Stimulated activated naive CD8-positive, alpha-beta T cell treated with anti-CD3 and anti-CD28 coated beads, Interleukin-15, Interleukin-2, amounts not matched to agents 100 ng/mL and 50 ng/mL, for 24 hours (primary cell): ENCODE measurements around the gene FRMPD4.

ENCODE experiments used
- H3K27ac Mint-ChIP-seq: one replicate; pipeline ENCODE4 v1.8.0; 2021; ENCODE audit warnings: mild to moderate bottlenecking, mixed read lengths
- H3K27me3 Mint-ChIP-seq: one replicate; pipeline ENCODE4 v1.8.0; 2021; ENCODE audit warnings: mixed read lengths
- H3K36me3 Mint-ChIP-seq: one replicate; pipeline ENCODE4 v1.8.0; 2021; ENCODE audit warnings: low read depth, mixed read lengths
- H3K4me1 Mint-ChIP-seq: one replicate; pipeline ENCODE4 v1.8.0; 2021; ENCODE audit warnings: low read depth, mixed read lengths
- H3K4me3 Mint-ChIP-seq: one replicate; pipeline ENCODE4 v1.8.0; 2021; ENCODE audit warnings: mild to moderate bottlenecking, mixed read lengths
- H3K9me3 Mint-ChIP-seq: one replicate; pipeline ENCODE4 v1.8.0; 2021; ENCODE audit warnings: mixed read lengths

The FRMPD4 gene

DNA sequence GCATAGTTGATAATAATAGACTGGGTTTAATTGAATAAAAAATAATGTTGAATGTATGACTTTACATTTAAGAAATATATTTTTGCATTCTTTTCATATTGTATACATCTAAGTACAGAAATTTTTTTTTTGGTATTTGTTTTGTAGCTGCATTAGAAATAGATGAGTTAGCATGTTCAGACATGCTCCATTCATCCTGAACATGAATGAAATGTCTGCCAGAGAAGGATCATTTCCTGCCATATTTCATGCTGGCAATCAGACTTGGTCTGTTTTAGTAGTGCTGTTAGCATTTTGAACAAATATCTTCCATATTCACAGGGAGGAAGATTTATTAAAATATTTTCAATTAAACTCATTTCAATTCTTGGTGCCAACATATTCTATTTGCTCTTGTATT is 98.9 kb downstream of the FRMPD4 start:
- Mint-ChIP-seq H3K9me3 (no peaks in the 10 kb centered on the region), H3K27me3 (no peaks in the 10 kb centered on the region), H3K27ac (no peak overlapping the region), H3K4me3 (no peak overlapping the region), H3K4me1 (no peaks in the 10 kb centered on the region), H3K36me3 (no peaks in the 10 kb centered on the region)

DNA sequence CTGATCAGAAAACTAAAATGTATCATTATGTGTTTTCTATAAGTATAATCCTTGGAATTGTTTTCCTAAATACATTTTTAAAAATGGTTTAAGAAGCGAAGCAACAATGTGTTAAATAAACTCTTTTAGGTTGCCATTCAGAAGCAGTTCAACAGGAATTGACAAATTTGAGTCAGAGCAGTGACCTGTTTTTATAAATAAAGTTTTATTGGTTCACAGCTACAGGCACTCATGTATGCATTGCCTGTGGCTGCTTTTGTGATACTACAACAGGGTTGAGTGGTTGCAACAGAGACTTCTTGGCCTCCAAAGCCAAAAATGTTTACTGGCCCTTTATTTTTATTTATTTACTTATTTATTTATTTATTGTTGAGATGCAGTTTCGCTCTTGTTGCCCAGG is 99.5 kb downstream of the FRMPD4 start:
- Mint-ChIP-seq H3K4me1 (no peaks in the 10 kb centered on the region), H3K4me3 (no peak overlapping the region), H3K27me3 (no peaks in the 10 kb centered on the region), H3K9me3 (no peaks in the 10 kb centered on the region), H3K36me3 (no peaks in the 10 kb centered on the region), H3K27ac (no peak overlapping the region)

DNA sequence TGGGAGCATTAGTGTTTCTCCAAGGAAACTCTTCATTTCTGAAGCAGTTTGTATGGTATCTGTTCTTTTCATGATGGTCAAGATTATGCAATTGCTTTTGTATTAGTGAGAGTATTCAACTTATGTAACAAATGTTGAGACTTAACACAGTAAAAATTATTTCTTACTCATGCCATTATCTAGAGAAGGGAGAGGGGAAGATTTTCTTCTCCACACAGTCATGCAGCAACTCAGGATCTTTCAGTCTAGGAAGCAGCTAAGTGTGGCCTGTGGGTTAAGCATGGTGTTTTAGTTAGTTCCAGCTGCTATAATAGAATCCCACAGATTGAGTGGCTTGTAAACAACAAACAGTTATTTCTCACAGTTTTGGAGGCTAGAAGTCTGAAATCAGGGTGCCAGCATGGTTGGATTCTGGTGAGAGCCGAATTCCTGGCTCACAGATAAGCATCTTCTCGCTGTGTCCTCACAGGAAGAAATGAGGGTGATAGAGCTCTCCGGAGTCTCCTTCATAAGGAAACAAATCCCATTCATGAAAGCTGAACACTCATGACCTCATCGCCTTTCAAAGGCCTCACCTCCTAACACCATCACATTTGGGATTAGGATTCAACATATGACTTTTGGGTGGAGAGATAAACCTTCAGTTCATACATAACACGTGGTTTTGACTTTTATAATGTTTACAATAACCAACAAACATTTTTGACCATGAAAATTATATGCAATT is 101.2 kb downstream of the FRMPD4 start:
- Mint-ChIP-seq H3K27ac (no peak overlapping the region), H3K4me3 (no peak overlapping the region), H3K4me1 (no peaks in the 10 kb centered on the region), H3K36me3 (no peaks in the 10 kb centered on the region), H3K9me3 (no peaks in the 10 kb centered on the region), H3K27me3 (no peaks in the 10 kb centered on the region)

DNA sequence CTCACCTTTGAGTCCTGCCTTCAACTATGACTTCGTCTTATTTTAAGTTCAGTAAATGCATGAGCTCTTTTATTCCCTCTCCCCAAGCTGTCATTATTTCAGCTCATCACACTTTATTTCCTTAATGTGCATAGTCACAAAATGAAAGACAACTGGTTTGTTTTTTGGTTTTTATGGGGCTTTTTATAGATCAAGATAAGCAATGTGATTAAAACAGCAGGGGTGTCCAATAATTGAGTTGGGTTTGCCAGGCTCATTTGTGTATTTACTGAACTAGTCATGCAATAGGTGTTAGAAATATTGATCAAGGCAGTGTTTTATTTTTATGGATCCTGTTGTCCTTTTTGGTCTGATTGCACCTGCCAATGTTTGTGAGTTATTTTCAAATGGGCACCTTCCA is 102.2 kb downstream of the FRMPD4 start:
- no peak overlapping the region for H3K27ac Mint-ChIP-seq
- no peaks in the 10 kb centered on the region for H3K4me1 Mint-ChIP-seq
- H3K9me3 Mint-ChIP-seq, result no peaks in the 10 kb centered on the region

DNA sequence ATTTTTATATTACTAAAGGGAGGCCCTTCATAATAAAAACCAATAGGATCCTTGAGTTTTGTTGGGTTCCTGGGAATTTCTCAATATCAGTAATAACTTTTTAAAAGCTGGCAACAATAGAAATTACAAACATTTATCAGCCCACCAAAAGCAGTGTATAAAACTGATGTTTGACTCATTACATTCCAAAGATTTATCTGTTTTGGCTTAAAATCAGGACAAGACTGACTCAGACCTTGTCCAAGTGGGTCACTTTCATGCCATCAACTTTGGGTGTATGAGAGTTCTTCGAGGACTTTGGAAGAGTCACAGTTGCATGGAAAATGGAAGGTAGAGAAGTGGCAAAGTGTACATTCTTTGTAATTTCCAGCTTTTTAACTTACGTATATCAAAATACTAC is 102.8 kb downstream of the FRMPD4 start:
- Mint-ChIP-seq H3K27me3 (no peaks in the 10 kb centered on the region), H3K9me3 (no peaks in the 10 kb centered on the region), H3K4me1 (no peaks in the 10 kb centered on the region), H3K36me3 (no peaks in the 10 kb centered on the region), H3K4me3 (no peak overlapping the region), H3K27ac (no peak overlapping the region)

More for the DNA sequence above, 102.2 kb downstream of the FRMPD4 start:
- no peaks in the 10 kb centered on the region for H3K27me3 Mint-ChIP-seq
- H3K36me3 Mint-ChIP-seq, result no peaks in the 10 kb centered on the region
- no peak overlapping the region for H3K4me3 Mint-ChIP-seq

DNA sequence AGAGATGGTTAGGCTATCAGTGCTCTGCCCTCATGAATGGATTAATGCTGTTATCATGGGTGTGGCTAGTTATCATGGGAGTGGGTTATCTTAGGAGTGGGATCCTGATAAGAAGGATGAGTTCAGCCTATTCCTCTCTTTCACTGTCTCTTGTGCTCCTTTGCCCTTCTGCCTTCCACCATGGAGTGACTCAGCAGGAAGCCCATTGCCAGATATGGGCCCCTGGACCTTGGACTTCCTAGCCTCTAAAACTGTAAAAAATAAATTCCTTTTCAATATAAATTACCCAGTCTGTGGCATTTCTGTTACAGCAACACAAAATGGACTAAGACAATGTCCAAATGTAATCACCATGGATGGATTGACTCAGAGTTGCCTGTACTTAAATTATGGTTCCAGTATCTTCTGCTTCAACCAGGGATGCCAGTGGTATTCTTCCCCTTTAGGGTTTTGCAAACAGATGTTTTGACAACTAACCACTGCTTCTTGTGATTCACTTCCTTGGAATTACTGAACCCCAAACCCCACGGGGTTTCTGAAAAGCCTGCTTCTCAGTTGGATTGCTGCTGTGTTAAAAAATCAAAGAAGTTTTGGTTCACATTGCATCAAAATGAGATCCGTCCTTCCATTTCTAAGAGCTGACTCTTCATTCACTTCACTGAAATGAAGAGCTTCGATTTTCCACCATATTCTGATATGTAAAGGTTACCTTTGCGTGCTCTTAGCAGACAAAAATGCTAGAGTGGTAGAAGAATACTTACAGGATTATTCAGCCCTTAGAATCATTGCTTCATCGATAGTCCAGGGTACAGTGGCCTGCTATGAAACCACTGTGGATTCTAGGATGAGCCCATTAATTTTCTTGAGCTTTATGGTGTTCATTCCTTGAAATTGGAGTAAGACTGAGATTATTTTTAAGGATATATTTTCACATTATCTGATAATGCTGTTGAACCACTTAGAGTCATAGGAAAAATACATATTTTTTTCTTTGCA is 107.7 kb downstream of the FRMPD4 start:
- Mint-ChIP-seq H3K4me1 (no peaks in the 10 kb centered on the region), H3K27ac (no peak overlapping the region), H3K27me3 (no peaks in the 10 kb centered on the region), H3K4me3 (no peak overlapping the region), H3K36me3 (no peaks in the 10 kb centered on the region), H3K9me3 (no peaks in the 10 kb centered on the region)

DNA sequence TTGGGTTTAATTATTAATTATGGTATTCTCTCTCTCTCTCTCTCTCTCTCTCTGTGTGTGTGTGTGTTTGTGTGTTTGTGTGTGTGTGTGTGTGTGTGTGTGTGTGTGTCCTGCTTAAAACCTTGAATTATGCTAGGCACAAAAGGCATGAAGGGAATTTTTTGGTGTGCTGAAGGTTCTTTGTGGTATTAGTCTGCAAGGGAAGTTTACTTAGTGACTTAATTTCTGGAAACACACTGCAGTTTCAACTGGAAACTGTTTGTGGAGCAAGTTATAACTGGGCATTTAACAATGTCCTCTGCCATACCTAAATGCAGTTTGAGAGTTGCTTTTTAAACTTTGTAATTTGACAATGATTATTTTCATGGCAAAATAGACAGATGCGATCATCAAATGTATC is 111.7 kb downstream of the FRMPD4 start:
- Mint-ChIP-seq H3K4me1 (no peaks in the 10 kb centered on the region), H3K27me3 (no peaks in the 10 kb centered on the region), H3K27ac (no peak overlapping the region), H3K4me3 (no peak overlapping the region), H3K9me3 (no peaks in the 10 kb centered on the region), H3K36me3 (no peaks in the 10 kb centered on the region)

DNA sequence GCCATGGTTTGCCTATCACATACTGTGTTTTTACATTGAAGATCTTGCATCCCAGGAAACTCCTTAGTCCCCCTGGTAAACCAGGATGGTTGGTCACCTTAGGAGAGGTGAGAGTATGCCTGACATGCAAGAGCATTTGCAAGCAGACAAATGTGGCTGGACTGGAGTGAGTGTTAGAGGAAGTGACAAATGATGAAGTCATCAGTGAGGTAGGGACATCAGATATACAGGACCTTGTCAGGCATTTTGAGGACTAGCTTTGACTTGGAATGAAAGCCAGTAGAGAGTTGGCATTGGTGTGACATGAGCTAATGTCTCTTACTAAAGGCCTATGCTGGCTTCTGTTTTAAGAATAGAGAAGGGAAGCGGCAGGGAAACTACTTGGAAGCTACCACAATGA is 124.9 kb downstream of the FRMPD4 start:
- no peaks in the 10 kb centered on the region for H3K4me1 Mint-ChIP-seq
- no peak overlapping the region for H3K27ac Mint-ChIP-seq
- H3K36me3 Mint-ChIP-seq, result no peaks in the 10 kb centered on the region
- no peak overlapping the region for H3K4me3 Mint-ChIP-seq
- H3K27me3 Mint-ChIP-seq, result no peaks in the 10 kb centered on the region
- no peaks in the 10 kb centered on the region for H3K9me3 Mint-ChIP-seq

DNA sequence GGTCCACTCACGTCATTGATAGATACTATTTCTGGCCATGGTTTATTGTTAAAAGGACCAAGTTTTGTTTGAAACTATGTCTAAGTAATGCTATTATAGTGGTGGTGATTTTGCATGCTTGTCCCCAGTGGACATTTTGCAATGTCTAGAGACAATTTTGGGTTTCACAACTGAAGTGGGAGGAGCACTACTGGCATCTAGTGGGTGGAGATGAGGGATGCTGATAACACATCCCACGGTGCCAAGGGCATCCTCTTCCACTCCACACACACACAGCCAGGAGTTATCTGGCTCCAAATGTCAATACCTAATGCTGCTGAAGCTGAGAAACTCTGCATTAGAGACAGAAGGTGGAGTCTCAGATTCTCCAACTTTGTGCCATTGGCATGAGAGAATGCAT is 131.2 kb downstream of the FRMPD4 start:
- no peak overlapping the region for H3K4me3 Mint-ChIP-seq
- no peaks in the 10 kb centered on the region for H3K36me3 Mint-ChIP-seq
- H3K9me3 Mint-ChIP-seq, result no peaks in the 10 kb centered on the region
- H3K27me3 Mint-ChIP-seq, result no peaks in the 10 kb centered on the region
- H3K4me1 Mint-ChIP-seq, result no peaks in the 10 kb centered on the region
- H3K27ac Mint-ChIP-seq, result no peak overlapping the region

DNA sequence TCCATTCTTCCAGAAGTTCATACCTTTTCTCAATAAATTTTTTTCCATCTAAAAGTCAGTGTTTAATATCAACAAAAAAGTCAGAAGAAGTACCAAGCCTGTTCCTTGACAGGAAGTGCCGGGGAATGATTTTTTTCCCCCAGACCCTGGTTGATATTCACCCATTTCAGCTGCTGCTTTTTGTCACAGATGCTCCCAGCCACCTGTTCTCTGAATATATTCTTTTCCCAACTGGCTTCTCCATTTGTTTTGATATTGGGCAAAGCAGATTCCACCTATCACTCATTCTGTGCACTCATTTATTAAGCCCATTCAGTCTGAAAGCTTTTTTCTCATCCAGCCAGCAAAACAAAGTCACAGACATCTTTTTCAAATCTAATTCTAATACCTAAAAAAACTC is 139.9 kb downstream of the FRMPD4 start:
- no peak overlapping the region for H3K27ac Mint-ChIP-seq
- H3K4me1 Mint-ChIP-seq, result no peaks in the 10 kb centered on the region
- H3K9me3 Mint-ChIP-seq, result no peaks in the 10 kb centered on the region
- H3K4me3 Mint-ChIP-seq, result no peak overlapping the region
- no peaks in the 10 kb centered on the region for H3K36me3 Mint-ChIP-seq
- H3K27me3 Mint-ChIP-seq, result no peaks in the 10 kb centered on the region

DNA sequence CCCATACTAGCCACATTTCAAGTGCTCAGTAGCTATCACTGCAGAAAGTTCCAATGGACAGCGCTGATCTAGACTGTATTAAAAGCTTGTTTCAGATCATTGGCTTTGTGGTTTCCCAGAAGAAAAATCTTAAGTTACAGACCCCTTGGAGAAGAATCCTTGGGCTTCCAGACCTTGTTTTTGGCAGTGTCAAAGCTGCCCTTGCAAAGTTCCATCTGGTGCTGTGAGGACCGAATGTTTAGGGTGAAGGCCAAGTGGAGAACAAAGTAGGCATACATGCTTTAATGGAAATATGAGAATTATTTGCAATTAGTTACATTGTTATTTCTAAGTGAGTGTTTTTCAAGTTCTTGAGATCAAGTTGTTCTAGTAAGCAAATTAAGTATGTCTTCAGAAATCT is 144.7 kb downstream of the FRMPD4 start:
- no peaks in the 10 kb centered on the region for H3K36me3 Mint-ChIP-seq

DNA sequence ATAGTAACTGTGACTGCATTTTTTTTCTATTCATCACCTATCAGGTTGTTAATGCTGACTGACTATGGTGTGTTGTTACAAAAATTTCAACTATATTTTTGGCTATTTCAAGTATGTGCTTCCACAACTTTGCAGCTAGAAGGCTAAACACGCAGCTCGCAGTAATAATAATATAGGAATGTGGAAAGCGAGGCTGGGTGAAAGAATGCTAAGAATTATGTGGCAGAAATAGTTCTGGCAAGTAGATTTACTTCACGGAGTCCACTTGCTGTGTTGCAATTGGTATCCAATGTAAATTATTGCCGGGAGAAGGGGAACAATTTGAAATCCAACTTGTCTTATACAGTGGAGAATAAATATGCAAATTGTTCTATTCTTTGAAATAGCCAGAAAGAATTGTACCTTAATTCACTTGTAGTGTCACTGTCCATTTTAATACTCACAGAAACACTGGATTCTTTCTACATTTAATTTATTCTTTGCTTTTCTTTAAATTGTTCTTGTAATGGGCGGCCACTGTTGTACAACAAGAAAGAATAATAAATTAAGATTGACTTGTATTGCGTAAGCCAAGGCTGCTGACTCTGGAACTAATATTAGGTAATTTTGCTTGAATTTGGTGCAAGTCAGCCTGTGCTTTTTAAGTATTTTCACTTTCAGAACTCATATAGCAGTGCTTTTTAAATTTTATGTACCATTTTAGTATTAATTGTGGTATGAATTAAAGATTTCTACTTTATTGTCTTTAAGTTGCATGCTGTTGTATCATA is 154.9 kb downstream of the FRMPD4 start:
- Mint-ChIP-seq H3K9me3 (no peaks in the 10 kb centered on the region), H3K4me1 (no peaks in the 10 kb centered on the region), H3K27ac (no peak overlapping the region), H3K27me3 (peaks cover 9% of the 10 kb centered on the region), H3K4me3 (no peak overlapping the region), H3K36me3 (no peaks in the 10 kb centered on the region)

More for the DNA sequence above, 144.7 kb downstream of the FRMPD4 start:
- Mint-ChIP-seq H3K27ac (no peak overlapping the region), H3K9me3 (no peaks in the 10 kb centered on the region), H3K27me3 (no peaks in the 10 kb centered on the region), H3K4me1 (no peaks in the 10 kb centered on the region), H3K4me3 (no peak overlapping the region)

DNA sequence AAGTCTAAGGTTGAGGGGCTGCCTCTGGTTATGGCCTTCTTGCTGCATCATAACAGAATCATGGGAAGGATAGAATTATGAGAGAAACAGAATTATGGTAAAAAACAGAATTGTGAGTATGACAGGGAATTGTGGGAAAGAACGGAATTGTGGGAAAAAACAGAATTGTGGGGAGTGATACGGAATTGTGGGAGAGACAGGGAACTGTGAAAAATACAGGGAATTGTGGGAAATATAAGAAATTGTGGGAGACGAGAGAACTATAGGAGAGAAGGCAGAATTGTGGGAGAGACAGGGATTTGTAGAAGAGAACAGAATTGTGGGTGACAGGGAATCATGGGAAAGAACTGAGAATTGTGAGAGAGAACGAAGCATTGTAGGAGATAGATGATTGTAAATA is 159.1 kb downstream of the FRMPD4 start:
- Mint-ChIP-seq H3K36me3 (no peaks in the 10 kb centered on the region), H3K9me3 (no peaks in the 10 kb centered on the region), H3K4me1 (no peaks in the 10 kb centered on the region), H3K27me3 (peaks cover 4% of the 10 kb centered on the region), H3K27ac (no peak overlapping the region), H3K4me3 (no peak overlapping the region)

DNA sequence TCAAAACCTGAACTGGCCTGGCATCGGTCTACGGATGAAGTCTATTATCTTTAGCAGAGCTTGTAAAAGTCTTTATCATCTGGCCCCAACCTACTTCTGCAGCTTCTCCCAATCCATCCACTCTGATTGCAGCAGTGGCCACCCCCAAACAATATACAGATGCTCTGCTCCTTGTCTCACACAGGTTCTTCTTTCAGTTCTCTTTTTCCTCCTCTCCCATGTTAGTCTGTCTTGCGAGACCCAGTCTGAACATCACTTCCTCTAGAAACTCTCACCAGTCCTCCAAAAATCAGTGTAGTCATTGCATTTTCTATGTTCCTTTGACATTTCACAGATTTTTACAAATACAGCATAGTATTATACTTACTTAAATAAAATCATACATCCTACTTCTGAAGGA is 163.0 kb downstream of the FRMPD4 start:
- no peak overlapping the region for H3K4me3 Mint-ChIP-seq
- H3K4me1 Mint-ChIP-seq, result no peaks in the 10 kb centered on the region
- H3K27me3 Mint-ChIP-seq, result peaks cover 4% of the 10 kb centered on the region
- no peaks in the 10 kb centered on the region for H3K9me3 Mint-ChIP-seq
- H3K36me3 Mint-ChIP-seq, result no peaks in the 10 kb centered on the region
- no peak overlapping the region for H3K27ac Mint-ChIP-seq

DNA sequence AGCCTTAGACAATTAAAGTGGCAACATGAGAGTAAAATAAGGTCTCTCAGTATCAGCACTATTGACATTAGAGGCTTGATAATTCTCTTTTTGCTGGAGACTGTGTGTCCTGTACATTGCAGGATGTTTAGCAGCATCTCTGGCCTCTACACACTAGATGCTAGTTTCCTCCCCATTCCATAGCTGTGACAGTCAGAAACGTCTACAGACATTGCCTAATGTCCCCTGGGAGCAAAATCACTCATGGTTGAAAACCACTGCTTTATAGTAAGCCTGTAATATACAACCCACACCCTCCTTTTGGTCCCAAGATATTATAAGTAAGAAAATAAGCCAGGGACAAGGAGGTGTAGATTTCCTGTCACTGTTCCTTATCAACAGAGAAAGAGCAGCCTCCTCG is 166.0 kb downstream of the FRMPD4 start:
- Mint-ChIP-seq H3K27me3 (no peaks in the 10 kb centered on the region), H3K4me1 (no peaks in the 10 kb centered on the region), H3K9me3 (no peaks in the 10 kb centered on the region)

More for the DNA sequence above, 166.0 kb downstream of the FRMPD4 start:
- Mint-ChIP-seq H3K27ac (no peak overlapping the region), H3K4me3 (no peak overlapping the region), H3K36me3 (no peaks in the 10 kb centered on the region)
